HepG2 (cell line): ENCODE measurements around the gene CHRNB1. TPM values are rescaled to one million over a fixed set of nuclear protein-coding genes. Genes with fewer than 3 reads are reported as not detected.

Experiments used
- AGO2 ChIP-seq: fragments of 200-400 bp; formaldehyde crosslinking; optimal IDR thresholded peaks from 2 replicates; pipeline ENCODE3; 2017; ENCODE audit warnings: mild to moderate bottlenecking, low read depth, low read length, moderate library complexity
- GLI4 ChIP-seq: sonication (generic); formaldehyde crosslinking; IDR thresholded peaks from 2 replicates; pipeline ENCODE4 v1.5.1; 2020; ENCODE audit warnings: missing genetic modification reagents, mild to moderate bottlenecking, moderate library complexity, borderline replicate concordance
- HMGA1 ChIP-seq: sonication (generic); formaldehyde crosslinking; conservative IDR thresholded peaks from 2 replicates; pipeline ENCODE4 v1.4.0; 2020; ENCODE audit warnings: missing genetic modification reagents
- KDM1A ChIP-seq: IDR thresholded peaks from 2 replicates; pipeline ENCODE4 v1.6.1; 2016; ENCODE audit warnings: missing compliant biosample characterization
- KDM3A ChIP-seq: IDR thresholded peaks from 2 replicates; pipeline ENCODE4 v1.6.1; 2018; ENCODE audit warnings: low read depth, missing compliant biosample characterization
- MBD4 ChIP-seq: IDR thresholded peaks from 2 replicates; pipeline ENCODE4 v1.6.1; 2012; ENCODE audit warnings: low read length, inconsistent platforms, borderline replicate concordance
- NFYC ChIP-seq: IDR thresholded peaks from 2 replicates; pipeline ENCODE4 v1.6.1; 2016; ENCODE audit warnings: missing genetic modification reagents, missing compliant biosample characterization
- PHB2 ChIP-seq: fragments of 450-650 bp; IDR thresholded peaks from 2 replicates; pipeline ENCODE4 v1.6.1; 2018; ENCODE audit not compliant: partially characterized antibody
- SALL2 ChIP-seq: sonication (generic); formaldehyde crosslinking; IDR thresholded peaks from 2 replicates; pipeline ENCODE4 v1.8.1; 2023; ENCODE audit warnings: mild to moderate bottlenecking, missing genetic modification reagents, inconsistent platforms
- SOX5 ChIP-seq: IDR thresholded peaks from 2 replicates; pipeline ENCODE4 v1.6.1; 2016; ENCODE audit warnings: borderline replicate concordance
- ZNF619 ChIP-seq: sonication (generic); formaldehyde crosslinking; IDR thresholded peaks from 2 replicates; pipeline ENCODE4 v1.4.0; 2020; ENCODE audit warnings: mild to moderate bottlenecking, missing genetic modification reagents
- ZNF720 ChIP-seq: sonication (generic); formaldehyde crosslinking; IDR thresholded peaks from 2 replicates; pipeline ENCODE4 v1.4.0; 2020; ENCODE audit warnings: missing genetic modification reagents
- ZNF746 ChIP-seq: sonication (generic); formaldehyde crosslinking; IDR thresholded peaks from 2 replicates; pipeline ENCODE4 v1.8.0; 2022; ENCODE audit warnings: mild to moderate bottlenecking, missing genetic modification reagents
- ZNF777 ChIP-seq: sonication (generic); formaldehyde crosslinking; IDR thresholded peaks from 2 replicates; pipeline ENCODE4 v1.4.0; 2020; ENCODE audit warnings: missing genetic modification reagents
- polyA plus RNA-seq, 8 experiments: library from polyadenylated mRNA; depleted of rRNA in 3 of 8; stranded (reverse) in 7 of 8; unstranded in 1 of 8; fragments of >200 nt; fragmentation: Illumina TruSeq in 4 of 8; extraction: Trizol in 4 of 8; gene quantifications; 2 replicates each; pipeline versions ENCODE4 v1.2.1 to v1.2.3, GENCODE V29; 2011 to 2016; ENCODE audit warnings: low read depth in 4 of 8, missing spikeins in 1 of 8, mixed read lengths in 1 of 8; ENCODE audit not compliant: insufficient read depth in 1 of 8
- total RNA-seq, 5 experiments: library from RNA; depleted of rRNA; stranded (reverse); fragments of >200 nt; fragmentation: Illumina TruSeq; extraction: Trizol; gene quantifications; 2 replicates each; pipeline ENCODE4 v1.2.3, GENCODE V29; 2016; ENCODE audit warnings: low read depth in 1 of 5
- TF ChIP-seq, protein P1 (sequence below): IDR thresholded peaks from 2 replicates; pipeline ENCODE4 v1.6.1; 2016; ENCODE audit warnings: missing biosample characterization, missing genetic modification reagents, low read depth
- TF ChIP-seq, protein P2 (sequence below): IDR thresholded peaks from 2 replicates; pipeline ENCODE4 v1.6.1; 2012; ENCODE audit warnings: inconsistent platforms
- TF ChIP-seq, protein P3 (sequence below): IDR thresholded peaks from 2 replicates; pipeline ENCODE4 v1.6.1; 2012; ENCODE audit warnings: low read length, improper control_type of control experiment
- TF ChIP-seq, protein P4 (sequence below): sonication (generic); formaldehyde crosslinking; IDR thresholded peaks from 2 replicates; pipeline ENCODE4 v1.4.0; 2020; ENCODE audit warnings: mild to moderate bottlenecking, missing genetic modification reagents
- TF ChIP-seq, protein P5 (sequence below): sonication (generic); formaldehyde crosslinking; IDR thresholded peaks from 2 replicates; pipeline ENCODE4 v1.4.0; 2020; ENCODE audit warnings: mild to moderate bottlenecking, missing genetic modification reagents
- TF ChIP-seq, protein P6 (sequence below): sonication (generic); formaldehyde crosslinking; IDR thresholded peaks from 2 replicates; pipeline ENCODE4 v1.4.0; 2020; ENCODE audit warnings: missing genetic modification reagents
- TF ChIP-seq, protein P7 (sequence below): sonication (generic); formaldehyde crosslinking; IDR thresholded peaks from 2 replicates; pipeline ENCODE4 v1.8.0; 2022; ENCODE audit warnings: mild to moderate bottlenecking, missing genetic modification reagents

Gene CHRNB1
- total and polyA plus RNA-seq, 2 of the 13 experiments (the other 11 are each of a cell fraction or from before 2014, with no cell fraction given) = 5.4 to 33.7 TPM

DNA sequence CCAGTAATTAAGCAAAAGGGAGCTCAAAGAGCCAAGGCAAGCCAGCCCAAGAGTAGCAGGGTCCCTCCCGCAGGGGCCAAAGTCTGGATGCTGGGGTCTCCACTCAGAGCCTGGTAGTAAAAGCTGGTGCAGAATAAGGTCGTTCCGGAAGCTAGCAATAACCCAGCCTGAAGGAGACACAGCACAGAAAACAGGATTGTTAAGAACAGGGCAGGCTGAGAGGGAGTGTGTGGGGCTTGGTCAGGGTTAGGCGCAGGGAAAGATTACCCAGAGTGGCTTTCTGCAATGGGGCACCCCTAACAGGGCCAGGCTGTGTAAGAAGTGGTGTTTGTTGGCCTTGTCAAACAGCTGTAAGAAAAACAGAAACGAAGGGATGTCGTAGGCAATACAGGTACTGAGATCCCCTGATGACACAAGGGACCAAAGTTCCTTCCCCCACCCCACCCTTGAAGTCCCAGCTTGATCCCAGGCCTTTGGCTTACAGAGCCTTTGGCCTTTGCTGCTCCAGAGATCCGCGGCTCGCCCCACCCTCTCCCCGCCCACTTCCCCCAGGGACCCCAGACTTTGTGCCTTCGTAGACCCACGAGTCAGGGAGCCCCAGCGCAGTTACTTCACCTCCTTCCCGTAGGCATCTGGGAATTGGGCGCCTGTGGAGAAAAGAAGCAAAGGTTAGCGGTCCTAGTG lies 41.7 kb upstream of the CHRNB1 start (continued):
- TF ChIP-seq, protein P1, sequence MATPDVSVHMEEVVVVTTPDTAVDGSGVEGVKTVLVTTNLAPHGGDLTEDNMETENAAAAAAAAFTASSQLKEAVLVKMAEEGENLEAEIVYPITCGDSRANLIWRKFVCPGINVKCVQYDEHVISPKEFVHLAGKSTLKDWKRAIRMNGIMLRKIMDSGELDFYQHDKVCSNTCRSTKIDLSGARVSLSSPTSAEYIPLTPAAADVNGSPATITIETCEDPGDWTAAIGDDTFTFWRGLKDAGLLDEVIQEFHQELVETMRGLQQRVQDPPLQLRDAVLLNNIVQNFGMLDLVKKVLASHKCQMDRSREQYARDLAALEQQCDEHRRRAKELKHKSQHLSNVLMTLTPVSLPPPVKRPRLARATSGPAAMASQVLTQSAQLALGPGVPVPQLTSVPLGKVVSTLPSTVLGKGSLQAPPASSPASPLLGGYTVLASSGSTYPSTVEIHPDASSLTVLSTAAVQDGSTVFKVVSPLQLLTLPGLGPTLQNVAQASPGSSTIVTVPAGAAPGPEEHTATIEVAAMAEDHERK = no peak
- TF ChIP-seq GLI4 (CRISPR knock-in tag) (no peak), ZNF746 (CRISPR knock-in tag) (no peak), HMGA1 (CRISPR knock-in tag) (no peak), SALL2 (CRISPR knock-in tag) (no peak), MBD4 (no peak), NFYC (CRISPR knock-in tag) (no peak), SOX5 (CRISPR knock-in tag) (no peak), ZNF720 (CRISPR knock-in tag) (no peak), PHB2 (no peak), KDM1A (CRISPR knock-in tag) (no peak), AGO2 (no peak), KDM3A (CRISPR knock-in tag) (no peak; the same call in 1 of the 2 replicates), ZNF619 (CRISPR knock-in tag) (no peak), ZNF777 (no peak)
- TF ChIP-seq, protein P2, sequence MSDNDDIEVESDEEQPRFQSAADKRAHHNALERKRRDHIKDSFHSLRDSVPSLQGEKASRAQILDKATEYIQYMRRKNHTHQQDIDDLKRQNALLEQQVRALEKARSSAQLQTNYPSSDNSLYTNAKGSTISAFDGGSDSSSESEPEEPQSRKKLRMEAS = no peak
- TF ChIP-seq, protein P3, sequence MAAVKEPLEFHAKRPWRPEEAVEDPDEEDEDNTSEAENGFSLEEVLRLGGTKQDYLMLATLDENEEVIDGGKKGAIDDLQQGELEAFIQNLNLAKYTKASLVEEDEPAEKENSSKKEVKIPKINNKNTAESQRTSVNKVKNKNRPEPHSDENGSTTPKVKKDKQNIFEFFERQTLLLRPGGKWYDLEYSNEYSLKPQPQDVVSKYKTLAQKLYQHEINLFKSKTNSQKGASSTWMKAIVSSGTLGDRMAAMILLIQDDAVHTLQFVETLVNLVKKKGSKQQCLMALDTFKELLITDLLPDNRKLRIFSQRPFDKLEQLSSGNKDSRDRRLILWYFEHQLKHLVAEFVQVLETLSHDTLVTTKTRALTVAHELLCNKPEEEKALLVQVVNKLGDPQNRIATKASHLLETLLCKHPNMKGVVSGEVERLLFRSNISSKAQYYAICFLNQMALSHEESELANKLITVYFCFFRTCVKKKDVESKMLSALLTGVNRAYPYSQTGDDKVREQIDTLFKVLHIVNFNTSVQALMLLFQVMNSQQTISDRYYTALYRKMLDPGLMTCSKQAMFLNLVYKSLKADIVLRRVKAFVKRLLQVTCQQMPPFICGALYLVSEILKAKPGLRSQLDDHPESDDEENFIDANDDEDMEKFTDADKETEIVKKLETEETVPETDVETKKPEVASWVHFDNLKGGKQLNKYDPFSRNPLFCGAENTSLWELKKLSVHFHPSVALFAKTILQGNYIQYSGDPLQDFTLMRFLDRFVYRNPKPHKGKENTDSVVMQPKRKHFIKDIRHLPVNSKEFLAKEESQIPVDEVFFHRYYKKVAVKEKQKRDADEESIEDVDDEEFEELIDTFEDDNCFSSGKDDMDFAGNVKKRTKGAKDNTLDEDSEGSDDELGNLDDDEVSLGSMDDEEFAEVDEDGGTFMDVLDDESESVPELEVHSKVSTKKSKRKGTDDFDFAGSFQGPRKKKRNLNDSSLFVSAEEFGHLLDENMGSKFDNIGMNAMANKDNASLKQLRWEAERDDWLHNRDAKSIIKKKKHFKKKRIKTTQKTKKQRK = no peak
- TF ChIP-seq, protein P4, sequence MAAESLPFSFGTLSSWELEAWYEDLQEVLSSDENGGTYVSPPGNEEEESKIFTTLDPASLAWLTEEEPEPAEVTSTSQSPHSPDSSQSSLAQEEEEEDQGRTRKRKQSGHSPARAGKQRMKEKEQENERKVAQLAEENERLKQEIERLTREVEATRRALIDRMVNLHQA (CRISPR knock-in tag) = no peak
- TF ChIP-seq, protein P5, sequence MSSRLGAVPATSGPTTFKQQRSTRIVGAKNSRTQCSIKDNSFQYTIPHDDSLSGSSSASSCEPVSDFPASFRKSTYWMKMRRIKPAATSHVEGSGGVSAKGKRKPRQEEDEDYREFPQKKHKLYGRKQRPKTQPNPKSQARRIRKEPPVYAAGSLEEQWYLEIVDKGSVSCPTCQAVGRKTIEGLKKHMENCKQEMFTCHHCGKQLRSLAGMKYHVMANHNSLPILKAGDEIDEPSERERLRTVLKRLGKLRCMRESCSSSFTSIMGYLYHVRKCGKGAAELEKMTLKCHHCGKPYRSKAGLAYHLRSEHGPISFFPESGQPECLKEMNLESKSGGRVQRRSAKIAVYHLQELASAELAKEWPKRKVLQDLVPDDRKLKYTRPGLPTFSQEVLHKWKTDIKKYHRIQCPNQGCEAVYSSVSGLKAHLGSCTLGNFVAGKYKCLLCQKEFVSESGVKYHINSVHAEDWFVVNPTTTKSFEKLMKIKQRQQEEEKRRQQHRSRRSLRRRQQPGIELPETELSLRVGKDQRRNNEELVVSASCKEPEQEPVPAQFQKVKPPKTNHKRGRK = no peak
- TF ChIP-seq, protein P6, sequence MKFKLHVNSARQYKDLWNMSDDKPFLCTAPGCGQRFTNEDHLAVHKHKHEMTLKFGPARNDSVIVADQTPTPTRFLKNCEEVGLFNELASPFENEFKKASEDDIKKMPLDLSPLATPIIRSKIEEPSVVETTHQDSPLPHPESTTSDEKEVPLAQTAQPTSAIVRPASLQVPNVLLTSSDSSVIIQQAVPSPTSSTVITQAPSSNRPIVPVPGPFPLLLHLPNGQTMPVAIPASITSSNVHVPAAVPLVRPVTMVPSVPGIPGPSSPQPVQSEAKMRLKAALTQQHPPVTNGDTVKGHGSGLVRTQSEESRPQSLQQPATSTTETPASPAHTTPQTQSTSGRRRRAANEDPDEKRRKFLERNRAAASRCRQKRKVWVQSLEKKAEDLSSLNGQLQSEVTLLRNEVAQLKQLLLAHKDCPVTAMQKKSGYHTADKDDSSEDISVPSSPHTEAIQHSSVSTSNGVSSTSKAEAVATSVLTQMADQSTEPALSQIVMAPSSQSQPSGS (CRISPR knock-in tag) = peak; percentile 54; the same call in 1 of the 2 replicates
- TF ChIP-seq, protein P7, sequence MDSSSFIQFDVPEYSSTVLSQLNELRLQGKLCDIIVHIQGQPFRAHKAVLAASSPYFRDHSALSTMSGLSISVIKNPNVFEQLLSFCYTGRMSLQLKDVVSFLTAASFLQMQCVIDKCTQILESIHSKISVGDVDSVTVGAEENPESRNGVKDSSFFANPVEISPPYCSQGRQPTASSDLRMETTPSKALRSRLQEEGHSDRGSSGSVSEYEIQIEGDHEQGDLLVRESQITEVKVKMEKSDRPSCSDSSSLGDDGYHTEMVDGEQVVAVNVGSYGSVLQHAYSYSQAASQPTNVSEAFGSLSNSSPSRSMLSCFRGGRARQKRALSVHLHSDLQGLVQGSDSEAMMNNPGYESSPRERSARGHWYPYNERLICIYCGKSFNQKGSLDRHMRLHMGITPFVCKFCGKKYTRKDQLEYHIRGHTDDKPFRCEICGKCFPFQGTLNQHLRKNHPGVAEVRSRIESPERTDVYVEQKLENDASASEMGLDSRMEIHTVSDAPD (CRISPR knock-in tag) = no peak
